Posterior vena cava (tissue), 2 donors: ENCODE results near the gene NOC2L. TPM values are rescaled to one million over a fixed set of nuclear protein-coding genes. Genes with fewer than 3 reads are reported as not detected.
"Not testable (repeated sequence)": the region's sequence is repeated elsewhere in the genome, so short reads cannot be mapped to it uniquely, and the experiment has no call there.

ENCODE experiments used
- DNase-seq: peaks from one replicate; pipeline ENCODE4 v3.0.0-alpha.2; 2020; ENCODE audit warnings: low spot score
- intact Hi-C, 2 donors: fragments of 100-400 bp; cut with DNase I; formaldehyde crosslinking; loops; one replicate each; pipeline versions ENCODE4 v1.14.1 to v1.14.2; 2022 to 2023
- total RNA-seq, 2 donors: library from RNA; stranded (reverse); fragmentation: NEBNext Ultra II Directional; extraction: Animal tissue kit (Norgen Biotek cat#: 25700); gene quantifications; one replicate each; pipeline ENCODE4 v1.2.1, GENCODE V29; 2021
- donor health status: DM: yes; HTN: yes; CAD: no.
- donor health status: DM: yes; HTN: yes; CAD: no.

NOC2L gene
- total RNA-seq, 2 donors from 2014 or later, result 42.8 to 44.5 TPM

- intact Hi-C loops, result no loop called here
- no peak for DNase-seq
Observed at GRCh38 chr1:901108-901859, 57.8 kb downstream of the NOC2L start.

- DNase-seq, result no peak
- intact Hi-C loops, result no loop called here
Observed at GRCh38 chr1:899636-900317, 59.3 kb downstream of the NOC2L start.

GRCh38 chr1:897951-898350, 61.1 kb downstream of the NOC2L start:
- DNase-seq, intact Hi-C loops: not testable (repeated sequence)

GRCh38 chr1:897226-897625, 61.8 kb downstream of the NOC2L start:
- no peak for DNase-seq
- intact Hi-C loops, result no loop called here

Other genes with a start within 250 kb of the NOC2L start
- gene SAMD11, start 35.3 kb downstream of the NOC2L start, total RNA-seq, result 10 to 100 TPM; 16.5 to 38.0 TPM
- 1 to 10 TPM; 8.5 to 8.9 TPM for gene KLHL17, start 1.3 kb upstream of the NOC2L start, total RNA-seq
- gene PLEKHN1, start 7.2 kb upstream of the NOC2L start, total RNA-seq, result under 1 TPM; 0.86 to 0.88 TPM
- gene PERM1, start 22.8 kb upstream of the NOC2L start, total RNA-seq, result under 1 TPM in 1 of 2 donors, not detected in 1; 0.24 TPM
- 10 to 100 TPM; 53.5 to 54.4 TPM for gene HES4, start 40.8 kb upstream of the NOC2L start, total RNA-seq
- 10 to 100 TPM; 22.9 to 47.3 TPM for gene ISG15, start 54.2 kb upstream of the NOC2L start, total RNA-seq
- gene AGRN, start 60.9 kb upstream of the NOC2L start, total RNA-seq, result 10 to 100 TPM; 18.8 to 26.8 TPM
- not detected for gene RNF223, start 115.0 kb upstream of the NOC2L start, total RNA-seq
- gene C1orf159, start 156.8 kb upstream of the NOC2L start, total RNA-seq, result 1 to 10 TPM; 6.7 to 7.4 TPM
- under 1 TPM in 1 of 2 donors, not detected in 1; 0.19 TPM for gene TTLL10, start 214.6 kb upstream of the NOC2L start, total RNA-seq
- under 1 TPM; 0.33 to 0.93 TPM for gene TNFRSF18, start 247.3 kb upstream of the NOC2L start, total RNA-seq